ENCODE measurements around the gene TOR1AIP1.
"Not testable (repeated sequence)": the region's sequence is repeated elsewhere in the genome, so short reads cannot be mapped to it uniquely, and the experiment has no call there.

TOR1AIP1 gene

GRCh38 chr1:179882253-179883039 is at the start of gene TOR1AIP1:
TOR1AIP1 (plus strand) TSS chr1:179882285; CDS start chr1:179882503, 218 bp downstream.
- peak; percentile 96 for DNase-seq (ENCODE audit: low spot score)

- not testable (repeated sequence) for DNase-seq (ENCODE audit: low spot score)
Measured at GRCh38 chr1:179836686-179837445, 45.2 kb upstream of the TOR1AIP1 start.

- no peak for DNase-seq (ENCODE audit: low spot score)
Measured at GRCh38 chr1:179840107-179840506, 42.0 kb upstream of the TOR1AIP1 start.

- DNase-seq (ENCODE audit: low spot score): no peak
Measured at GRCh38 chr1:179848233-179848632, 33.9 kb upstream of the TOR1AIP1 start.

- no peak for DNase-seq (ENCODE audit: low spot score)
Measured at GRCh38 chr1:179853102-179853501, 29.0 kb upstream of the TOR1AIP1 start.

GRCh38 chr1:179855831-179856230 is 26.3 kb upstream of the TOR1AIP1 start:
- DNase-seq (ENCODE audit: low spot score): not testable (repeated sequence)

GRCh38 chr1:179856296-179856695 is 25.8 kb upstream of the TOR1AIP1 start:
- no peak for DNase-seq (ENCODE audit: low spot score)

GRCh38 chr1:179857009-179857408 is 25.1 kb upstream of the TOR1AIP1 start:
- DNase-seq (ENCODE audit: low spot score): no peak

GRCh38 chr1:179860652-179861051 is 21.4 kb upstream of the TOR1AIP1 start:
- DNase-seq (ENCODE audit: low spot score): no peak

GRCh38 chr1:179865377-179865776 is 16.7 kb upstream of the TOR1AIP1 start:
- no peak for DNase-seq (ENCODE audit: low spot score)

GRCh38 chr1:179866616-179867015 is 15.5 kb upstream of the TOR1AIP1 start:
- DNase-seq (ENCODE audit: low spot score): no peak

GRCh38 chr1:179867493-179868330 is 14.4 kb upstream of the TOR1AIP1 start:
- peak; percentile 37 for DNase-seq (ENCODE audit: low spot score)

GRCh38 chr1:179870870-179871269 is 11.2 kb upstream of the TOR1AIP1 start:
- no peak for DNase-seq (ENCODE audit: low spot score)

- no peak for DNase-seq (ENCODE audit: low spot score)
Measured at GRCh38 chr1:179871940-179872339, 10.1 kb upstream of the TOR1AIP1 start.

- no peak for DNase-seq (ENCODE audit: low spot score)
Measured at GRCh38 chr1:179872558-179872957, 9.5 kb upstream of the TOR1AIP1 start.

GRCh38 chr1:179873438-179873851 is 8.6 kb upstream of the TOR1AIP1 start:
- no peak for DNase-seq (ENCODE audit: low spot score)

GRCh38 chr1:179875596-179876299 is 6.3 kb upstream of the TOR1AIP1 start:
- no peak for DNase-seq (ENCODE audit: low spot score)

- no peak for DNase-seq (ENCODE audit: low spot score)
Measured at GRCh38 chr1:179876300-179876715, 5.8 kb upstream of the TOR1AIP1 start.

- DNase-seq (ENCODE audit: low spot score): peak; percentile 80
Measured at GRCh38 chr1:179877586-179878265, 4.4 kb upstream of the TOR1AIP1 start, which contains the start of gene TOR1AIP2. TOR1AIP2 (minus strand) TSS chr1:179877803; CDS start chr1:179852665, 25,138 bp downstream.

- no peak for DNase-seq (ENCODE audit: low spot score)
Measured at GRCh38 chr1:179879797-179880196, 2.3 kb upstream of the TOR1AIP1 start.

All from kidney capillary endothelial cell (primary cell).